GM21381 (cell line): ENCODE results near the gene CLSTN3.
A peak's percentile ranks its signal among the peaks of the same experiment; 100 is the strongest.

ENCODE experiments used
- ATAC-seq: cut with Tn5 transposase; IDR thresholded peaks from one replicate; pipeline ENCODE4 v1.9.1; 2021; ENCODE audit warnings: mild to moderate bottlenecking, moderate library complexity; ENCODE audit not compliant: unreplicated experiment

The CLSTN3 gene

GRCh38 chr12:7125632-7126227, 4.4 kb upstream of the CLSTN3 start:
- ATAC-seq: no peak

- ATAC-seq: no peak
These were observed 2.1 kb upstream of the CLSTN3 start for GRCh38 chr12:7127916-7128626.

- ATAC-seq: no peak
These were observed 1.4 kb upstream of the CLSTN3 start, which contains the start of gene RBP5 for GRCh38 chr12:7128681-7129286. Gene RBP5, minus strand, starts transcription at chr12:7128889. Its CDS starts 114 bp downstream, at chr12:7128775.

- peak; percentile 13 for ATAC-seq
These were observed 792 bp upstream of the CLSTN3 start for GRCh38 chr12:7129287-7129871.

- peak; percentile 42 for ATAC-seq
These were observed 730 bp downstream of the CLSTN3 start for GRCh38 chr12:7130701-7131501.

GRCh38 chr12:7131502-7131866, 1.3 kb downstream of the CLSTN3 start:
- no peak for ATAC-seq

GRCh38 chr12:7134396-7135166, 4.4 kb downstream of the CLSTN3 start:
- ATAC-seq: no peak

GRCh38 chr12:7136071-7136470, 5.9 kb downstream of the CLSTN3 start:
- ATAC-seq: no peak

- no peak for ATAC-seq
These were observed 6.5 kb downstream of the CLSTN3 start for GRCh38 chr12:7136676-7137075.

- ATAC-seq: no peak
These were observed 7.7 kb downstream of the CLSTN3 start for GRCh38 chr12:7137908-7138307.

- ATAC-seq: no peak
These were observed 9.0 kb downstream of the CLSTN3 start for GRCh38 chr12:7139200-7139599.

GRCh38 chr12:7141351-7142005, 11.3 kb downstream of the CLSTN3 start:
- ATAC-seq: no peak

- ATAC-seq: no peak
These were observed 12.0 kb downstream of the CLSTN3 start for GRCh38 chr12:7142056-7142644.

GRCh38 chr12:7142809-7143465, 12.8 kb downstream of the CLSTN3 start:
- ATAC-seq: no peak

- ATAC-seq: no peak
These were observed 13.4 kb downstream of the CLSTN3 start for GRCh38 chr12:7143564-7143963.

GRCh38 chr12:7144414-7145120, 14.4 kb downstream of the CLSTN3 start:
- no peak for ATAC-seq

GRCh38 chr12:7145671-7146070, 15.5 kb downstream of the CLSTN3 start:
- no peak for ATAC-seq

GRCh38 chr12:7146228-7146627, 16.1 kb downstream of the CLSTN3 start:
- ATAC-seq: no peak
